Measurements from ENCODE around the gene ABCA9.
"Not testable (repeated sequence)": the region's sequence is repeated elsewhere in the genome, so short reads cannot be mapped to it uniquely, and the experiment has no call there.

GRCh38 chr17:68959117-68959516 lies 101.6 kb downstream of the ABCA9 start:
- TF ChIP-seq, protein P1, sequence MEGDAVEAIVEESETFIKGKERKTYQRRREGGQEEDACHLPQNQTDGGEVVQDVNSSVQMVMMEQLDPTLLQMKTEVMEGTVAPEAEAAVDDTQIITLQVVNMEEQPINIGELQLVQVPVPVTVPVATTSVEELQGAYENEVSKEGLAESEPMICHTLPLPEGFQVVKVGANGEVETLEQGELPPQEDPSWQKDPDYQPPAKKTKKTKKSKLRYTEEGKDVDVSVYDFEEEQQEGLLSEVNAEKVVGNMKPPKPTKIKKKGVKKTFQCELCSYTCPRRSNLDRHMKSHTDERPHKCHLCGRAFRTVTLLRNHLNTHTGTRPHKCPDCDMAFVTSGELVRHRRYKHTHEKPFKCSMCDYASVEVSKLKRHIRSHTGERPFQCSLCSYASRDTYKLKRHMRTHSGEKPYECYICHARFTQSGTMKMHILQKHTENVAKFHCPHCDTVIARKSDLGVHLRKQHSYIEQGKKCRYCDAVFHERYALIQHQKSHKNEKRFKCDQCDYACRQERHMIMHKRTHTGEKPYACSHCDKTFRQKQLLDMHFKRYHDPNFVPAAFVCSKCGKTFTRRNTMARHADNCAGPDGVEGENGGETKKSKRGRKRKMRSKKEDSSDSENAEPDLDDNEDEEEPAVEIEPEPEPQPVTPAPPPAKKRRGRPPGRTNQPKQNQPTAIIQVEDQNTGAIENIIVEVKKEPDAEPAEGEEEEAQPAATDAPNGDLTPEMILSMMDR (IDR thresholded peaks at IDR 0.05; ENCODE audit: low read depth, low read length) = not testable (repeated sequence)
- TF ChIP-seq, protein P2, sequence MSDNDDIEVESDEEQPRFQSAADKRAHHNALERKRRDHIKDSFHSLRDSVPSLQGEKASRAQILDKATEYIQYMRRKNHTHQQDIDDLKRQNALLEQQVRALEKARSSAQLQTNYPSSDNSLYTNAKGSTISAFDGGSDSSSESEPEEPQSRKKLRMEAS (IDR thresholded peaks at IDR 0.05; ENCODE audit: low read depth, low read length) = not testable (repeated sequence)

Data from NB4 (cell line).